GM23338 (cell line): ENCODE results near the gene FOXC2. TPM values are rescaled to one million over a fixed set of nuclear protein-coding genes. Genes with fewer than 3 reads are reported as not detected.

ENCODE experiments used
- ATAC-seq: fragments of 200-7000 bp; cut with Tn5 transposase; 3 replicates; pipeline ENCODE4 v1.9.1; 2020
- DNase-seq: peaks from one replicate; pipeline ENCODE4 v3.0.0-alpha.2; 2015; ENCODE audit warnings: low spot score
- H2AFZ ChIP-seq: fragments of 200-600 bp; sonication (generic); 2 replicates; pipeline ENCODE4 v1.8.0; 2016; ENCODE audit warnings: antibody characterized with exemption, mild to moderate bottlenecking, moderate library complexity
- H3F3A ChIP-seq: fragments of 200-600 bp; sonication (generic); replicated peaks from 2 replicates; pipeline ENCODE4 v1.8.0; 2017; ENCODE audit warnings: antibody characterized with exemption, mixed run types, low read depth
- H3K27ac ChIP-seq: fragments of 200-600 bp; sonication (generic); 2 replicates; pipeline ENCODE4 v1.6.1; 2016; ENCODE audit warnings: low read depth
- H3K27me3 ChIP-seq: fragments of 200-600 bp; sonication (generic); 2 replicates; pipeline ENCODE4 v1.8.0; 2016; ENCODE audit warnings: mild to moderate bottlenecking, mixed run types, moderate library complexity; ENCODE audit not compliant: insufficient read depth
- H3K36me3 ChIP-seq: fragments of 200-600 bp; sonication (generic); 2 replicates; pipeline ENCODE4 v1.8.0; 2016; ENCODE audit warnings: mild to moderate bottlenecking; ENCODE audit not compliant: insufficient read depth
- H3K4me1 ChIP-seq: fragments of 200-600 bp; sonication (generic); 2 replicates; pipeline ENCODE4 v1.8.0; 2016; ENCODE audit warnings: mild to moderate bottlenecking, moderate library complexity; ENCODE audit not compliant: insufficient read depth
- H3K4me2 ChIP-seq: fragments of 200-600 bp; sonication (generic); 2 replicates; pipeline ENCODE4 v1.7.1; 2017; ENCODE audit warnings: mixed run types
- H3K4me3 ChIP-seq: fragments of 200-600 bp; sonication (generic); 2 replicates; pipeline ENCODE4 v1.6.1; 2016; ENCODE audit warnings: mixed run types
- H3K79me2 ChIP-seq: fragments of 200-600 bp; sonication (generic); replicated peaks from 2 replicates; pipeline ENCODE4 v1.8.0; 2017; ENCODE audit warnings: mild to moderate bottlenecking; ENCODE audit not compliant: insufficient read depth
- H3K9me2 ChIP-seq: fragments of 200-600 bp; sonication (generic); 2 replicates; pipeline ENCODE4 v1.8.0; 2017; ENCODE audit not compliant: insufficient read depth
- H4K20me1 ChIP-seq: fragments of 200-600 bp; sonication (generic); replicated peaks from 2 replicates; pipeline ENCODE4 v1.8.0; 2017; ENCODE audit warnings: mild to moderate bottlenecking; ENCODE audit not compliant: insufficient read depth
- H3K27ac Mint-ChIP-seq: 2 replicates; pipeline ENCODE4 v1.8.0; 2020; ENCODE audit warnings: inconsistent platforms, mild to moderate bottlenecking, moderate library complexity, mixed read lengths
- H3K27me3 Mint-ChIP-seq: 3 replicates; pipeline ENCODE4 v1.8.0; 2022; ENCODE audit warnings: low read depth, mild to moderate bottlenecking, moderate library complexity, mixed read lengths, inconsistent platforms; ENCODE audit not compliant: insufficient read depth, poor library complexity
- H3K36me3 Mint-ChIP-seq: 3 replicates; pipeline ENCODE4 v1.8.0; 2021; ENCODE audit warnings: low read depth, mild to moderate bottlenecking, inconsistent platforms, moderate library complexity, mixed read lengths
- H3K4me1 Mint-ChIP-seq: 3 replicates; pipeline ENCODE4 v1.8.0; 2020; ENCODE audit warnings: mild to moderate bottlenecking, inconsistent platforms, mixed read lengths
- H3K4me3 Mint-ChIP-seq: 3 replicates; pipeline ENCODE4 v1.8.0; 2021; ENCODE audit warnings: moderate library complexity, mild to moderate bottlenecking, inconsistent platforms, mixed read lengths
- H3K9me3 Mint-ChIP-seq: 3 replicates; pipeline ENCODE4 v1.8.0; 2020; ENCODE audit warnings: moderate library complexity, mild to moderate bottlenecking, inconsistent platforms, mixed read lengths
- CREB1 ChIP-seq: fragments of 250-450 bp; sonication (Bioruptor Pico); IDR thresholded peaks from 2 replicates; pipeline ENCODE4 v1.5.0; 2020; ENCODE audit warnings: low read depth, mild to moderate bottlenecking, moderate library complexity
- EZH2 ChIP-seq: fragments of 200-600 bp; sonication (generic); IDR thresholded peaks from one replicate; pipeline ENCODE4 v1.8.0; 2017; ENCODE audit warnings: antibody characterized with exemption, mild to moderate bottlenecking, low read depth; ENCODE audit not compliant: unreplicated experiment
- EZH2phosphoT487 ChIP-seq: fragments of 200-600 bp; sonication (generic); IDR thresholded peaks from one replicate; pipeline ENCODE4 v1.8.1; 2018; ENCODE audit warnings: antibody characterized with exemption; ENCODE audit not compliant: unreplicated experiment
- JUNB ChIP-seq: IDR thresholded peaks from one replicate; pipeline ENCODE4 v1.6.1; 2016; ENCODE audit warnings: antibody characterized with exemption; ENCODE audit not compliant: unreplicated experiment
- NANOG ChIP-seq: IDR thresholded peaks from 2 replicates; pipeline ENCODE4 v1.6.1; 2016; ENCODE audit warnings: antibody characterized with exemption, borderline replicate concordance
- POLR2AphosphoS5 ChIP-seq: IDR thresholded peaks from 2 replicates; pipeline ENCODE4 v1.6.1; 2016; ENCODE audit warnings: antibody characterized with exemption, low read depth
- ZNF331 ChIP-seq: fragments of 250-450 bp; sonication (Bioruptor Pico); IDR thresholded peaks from 2 replicates; pipeline ENCODE4 v1.5.0; 2020; ENCODE audit warnings: low read depth, mild to moderate bottlenecking, moderate library complexity
- polyA plus RNA-seq: library from polyadenylated mRNA; unstranded; fragments of >200 nt; fragmentation: Nextera tagmentation; extraction: Ambion mirVana; gene quantifications from 2 replicates; pipeline ENCODE4 v1.2.1, GENCODE V29; 2016
- total RNA-seq: library from RNA; depleted of rRNA; stranded (reverse); fragments of >200 nt; shearing (Covaris generic); gene quantifications from 2 replicates; pipeline ENCODE4 v1.2.3, GENCODE V29; 2014
- TF ChIP-seq, protein P1 (sequence below): fragments of 250-450 bp; sonication (Bioruptor Pico); IDR thresholded peaks from 2 replicates; pipeline ENCODE4 v1.5.0; 2020; ENCODE audit warnings: mild to moderate bottlenecking, moderate library complexity
- TF ChIP-seq, protein P2 (sequence below): IDR thresholded peaks from 2 replicates; pipeline ENCODE4 v1.6.1; 2016; ENCODE audit warnings: antibody characterized with exemption

The FOXC2 gene
- total and polyA plus RNA-seq, 2 experiments from 2014 or later = 0.16 TPM; not detected in 1

DNA sequence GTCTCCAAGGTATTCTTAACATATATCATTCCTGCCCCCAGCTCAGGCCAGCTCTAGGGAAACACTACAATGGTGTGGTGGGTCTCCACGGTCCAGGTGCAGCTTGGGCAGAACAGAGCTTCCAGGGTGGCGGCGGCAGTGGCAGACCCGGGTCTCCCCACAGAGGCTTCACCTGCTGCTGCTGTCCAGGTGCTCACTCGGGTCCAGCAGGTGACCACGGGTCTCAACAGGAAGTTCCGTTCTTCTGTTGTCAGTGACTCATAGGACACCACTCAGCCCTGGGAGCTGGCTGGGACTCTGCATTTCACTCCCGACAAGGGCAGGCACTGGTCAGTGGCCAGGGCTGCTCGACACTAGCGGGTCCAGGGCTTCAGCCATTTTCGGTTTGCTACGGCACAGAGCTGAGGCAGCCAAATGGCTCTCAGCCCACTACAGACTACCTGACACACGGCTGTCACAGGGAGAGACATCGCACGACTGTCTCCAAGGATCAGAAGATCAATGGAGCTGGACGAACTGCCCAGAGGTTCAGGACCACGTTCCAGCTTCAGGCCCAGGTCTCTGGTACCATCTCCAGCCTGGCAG, 28.3 kb upstream of the FOXC2 start (continued):
- TF ChIP-seq, protein P1, sequence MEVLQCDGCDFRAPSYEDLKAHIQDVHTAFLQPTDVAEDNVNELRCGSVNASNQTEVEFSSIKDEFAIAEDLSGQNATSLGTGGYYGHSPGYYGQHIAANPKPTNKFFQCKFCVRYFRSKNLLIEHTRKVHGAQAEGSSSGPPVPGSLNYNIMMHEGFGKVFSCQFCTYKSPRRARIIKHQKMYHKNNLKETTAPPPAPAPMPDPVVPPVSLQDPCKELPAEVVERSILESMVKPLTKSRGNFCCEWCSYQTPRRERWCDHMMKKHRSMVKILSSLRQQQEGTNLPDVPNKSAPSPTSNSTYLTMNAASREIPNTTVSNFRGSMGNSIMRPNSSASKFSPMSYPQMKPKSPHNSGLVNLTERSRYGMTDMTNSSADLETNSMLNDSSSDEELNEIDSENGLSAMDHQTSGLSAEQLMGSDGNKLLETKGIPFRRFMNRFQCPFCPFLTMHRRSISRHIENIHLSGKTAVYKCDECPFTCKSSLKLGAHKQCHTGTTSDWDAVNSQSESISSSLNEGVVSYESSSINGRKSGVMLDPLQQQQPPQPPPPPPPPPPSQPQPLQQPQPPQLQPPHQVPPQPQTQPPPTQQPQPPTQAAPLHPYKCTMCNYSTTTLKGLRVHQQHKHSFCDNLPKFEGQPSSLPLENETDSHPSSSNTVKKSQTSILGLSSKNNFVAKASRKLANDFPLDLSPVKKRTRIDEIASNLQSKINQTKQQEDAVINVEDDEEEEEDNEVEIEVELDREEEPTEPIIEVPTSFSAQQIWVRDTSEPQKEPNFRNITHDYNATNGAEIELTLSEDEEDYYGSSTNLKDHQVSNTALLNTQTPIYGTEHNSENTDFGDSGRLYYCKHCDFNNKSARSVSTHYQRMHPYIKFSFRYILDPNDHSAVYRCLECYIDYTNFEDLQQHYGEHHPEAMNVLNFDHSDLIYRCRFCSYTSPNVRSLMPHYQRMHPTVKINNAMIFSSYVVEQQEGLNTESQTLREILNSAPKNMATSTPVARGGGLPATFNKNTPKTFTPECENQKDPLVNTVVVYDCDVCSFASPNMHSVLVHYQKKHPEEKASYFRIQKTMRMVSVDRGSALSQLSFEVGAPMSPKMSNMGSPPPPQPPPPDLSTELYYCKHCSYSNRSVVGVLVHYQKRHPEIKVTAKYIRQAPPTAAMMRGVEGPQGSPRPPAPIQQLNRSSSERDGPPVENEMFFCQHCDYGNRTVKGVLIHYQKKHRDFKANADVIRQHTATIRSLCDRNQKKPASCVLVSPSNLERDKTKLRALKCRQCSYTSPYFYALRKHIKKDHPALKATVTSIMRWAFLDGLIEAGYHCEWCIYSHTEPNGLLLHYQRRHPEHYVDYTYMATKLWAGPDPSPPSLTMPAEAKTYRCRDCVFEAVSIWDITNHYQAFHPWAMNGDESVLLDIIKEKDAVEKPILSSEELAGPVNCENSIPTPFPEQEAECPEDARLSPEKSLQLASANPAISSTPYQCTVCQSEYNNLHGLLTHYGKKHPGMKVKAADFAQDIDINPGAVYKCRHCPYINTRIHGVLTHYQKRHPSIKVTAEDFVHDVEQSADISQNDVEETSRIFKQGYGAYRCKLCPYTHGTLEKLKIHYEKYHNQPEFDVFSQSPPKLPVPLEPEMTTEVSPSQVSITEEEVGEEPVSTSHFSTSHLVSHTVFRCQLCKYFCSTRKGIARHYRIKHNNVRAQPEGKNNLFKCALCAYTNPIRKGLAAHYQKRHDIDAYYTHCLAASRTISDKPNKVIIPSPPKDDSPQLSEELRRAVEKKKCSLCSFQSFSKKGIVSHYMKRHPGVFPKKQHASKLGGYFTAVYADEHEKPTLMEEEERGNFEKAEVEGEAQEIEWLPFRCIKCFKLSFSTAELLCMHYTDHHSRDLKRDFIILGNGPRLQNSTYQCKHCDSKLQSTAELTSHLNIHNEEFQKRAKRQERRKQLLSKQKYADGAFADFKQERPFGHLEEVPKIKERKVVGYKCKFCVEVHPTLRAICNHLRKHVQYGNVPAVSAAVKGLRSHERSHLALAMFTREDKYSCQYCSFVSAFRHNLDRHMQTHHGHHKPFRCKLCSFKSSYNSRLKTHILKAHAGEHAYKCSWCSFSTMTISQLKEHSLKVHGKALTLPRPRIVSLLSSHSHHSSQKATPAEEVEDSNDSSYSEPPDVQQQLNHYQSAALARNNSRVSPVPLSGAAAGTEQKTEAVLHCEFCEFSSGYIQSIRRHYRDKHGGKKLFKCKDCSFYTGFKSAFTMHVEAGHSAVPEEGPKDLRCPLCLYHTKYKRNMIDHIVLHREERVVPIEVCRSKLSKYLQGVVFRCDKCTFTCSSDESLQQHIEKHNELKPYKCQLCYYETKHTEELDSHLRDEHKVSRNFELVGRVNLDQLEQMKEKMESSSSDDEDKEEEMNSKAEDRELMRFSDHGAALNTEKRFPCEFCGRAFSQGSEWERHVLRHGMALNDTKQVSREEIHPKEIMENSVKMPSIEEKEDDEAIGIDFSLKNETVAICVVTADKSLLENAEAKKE (CRISPR knock-in tag) = no peak
- no peak for TF ChIP-seq ZNF331 (CRISPR knock-in tag)
- TF ChIP-seq EZH2 = no peak
- TF ChIP-seq, protein P2, sequence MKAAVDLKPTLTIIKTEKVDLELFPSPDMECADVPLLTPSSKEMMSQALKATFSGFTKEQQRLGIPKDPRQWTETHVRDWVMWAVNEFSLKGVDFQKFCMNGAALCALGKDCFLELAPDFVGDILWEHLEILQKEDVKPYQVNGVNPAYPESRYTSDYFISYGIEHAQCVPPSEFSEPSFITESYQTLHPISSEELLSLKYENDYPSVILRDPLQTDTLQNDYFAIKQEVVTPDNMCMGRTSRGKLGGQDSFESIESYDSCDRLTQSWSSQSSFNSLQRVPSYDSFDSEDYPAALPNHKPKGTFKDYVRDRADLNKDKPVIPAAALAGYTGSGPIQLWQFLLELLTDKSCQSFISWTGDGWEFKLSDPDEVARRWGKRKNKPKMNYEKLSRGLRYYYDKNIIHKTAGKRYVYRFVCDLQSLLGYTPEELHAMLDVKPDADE = no peak
- TF ChIP-seq JUNB = no peak
- TF ChIP-seq POLR2AphosphoS5 = no peak
- no peak for TF ChIP-seq CREB1 (CRISPR knock-in tag)
- no peak for TF ChIP-seq NANOG

DNA sequence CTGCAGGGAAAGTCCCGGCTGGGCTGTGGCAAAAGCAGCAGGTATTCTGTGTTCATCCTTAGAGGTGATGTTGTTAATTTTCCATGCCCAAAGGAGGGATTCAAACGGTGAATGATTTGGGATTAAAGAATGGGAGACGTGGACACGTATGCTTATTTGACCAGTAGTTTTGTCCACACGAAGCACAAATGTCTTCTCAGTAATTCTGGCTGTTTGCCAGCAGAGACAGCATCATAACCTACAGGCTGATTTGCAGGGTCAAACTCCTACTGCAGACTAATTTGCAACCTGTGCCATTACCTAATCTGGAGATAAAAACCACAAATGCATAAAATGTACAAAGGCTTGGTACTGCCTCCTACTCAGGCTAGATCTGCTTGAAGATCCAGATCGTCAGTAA, 25.7 kb upstream of the FOXC2 start:
- ATAC-seq = no peak
- H3K9me2 ChIP-seq = no peaks in the 10 kb centered on the region
- H3K4me2 ChIP-seq = no peak overlapping the region
- H3K36me3 ChIP-seq = no peaks in the 10 kb centered on the region; the same call in 1 of the 2 replicates
- Mint-ChIP-seq H3K36me3 (peaks cover 10% of the 10 kb centered on the region; the same call in 2 of the 3 replicates), H3K27ac (no peak overlapping the region), H3K4me1 (no peaks in the 10 kb centered on the region), H3K27me3 (peaks cover 3% of the 10 kb centered on the region), H3K4me3 (no peak overlapping the region), H3K9me3 (no peaks in the 10 kb centered on the region)
- H2AFZ ChIP-seq = no peak overlapping the region
- H3K4me3 ChIP-seq = no peak overlapping the region
- H3K27me3 ChIP-seq = no peaks in the 10 kb centered on the region
- no peaks in the 10 kb centered on the region for H3K4me1 ChIP-seq
- no peak overlapping the region for H3K27ac ChIP-seq
- DNase-seq = no peak
- no peaks in the 10 kb centered on the region for H3F3A ChIP-seq
- no peaks in the 10 kb centered on the region for H4K20me1 ChIP-seq
- no peaks in the 10 kb centered on the region for H3K79me2 ChIP-seq
- no peak for TF ChIP-seq JUNB
- TF ChIP-seq EZH2phosphoT487 = no peak
- no peak for TF ChIP-seq NANOG
- no peak for TF ChIP-seq EZH2
- TF ChIP-seq ZNF331 (CRISPR knock-in tag) = no peak
- TF ChIP-seq CREB1 (CRISPR knock-in tag) = no peak
- TF ChIP-seq, protein P2 = no peak
- TF ChIP-seq POLR2AphosphoS5 = no peak
